ENCODE data around the gene FAM241B. TPM values are rescaled to one million over a fixed set of nuclear protein-coding genes. Genes with fewer than 3 reads are reported as not detected.

The FAM241B gene
- total RNA-seq, 4 donors from 2014 or later: 0.35 to 5.4 TPM; not detected in 2

GRCh38 chr10:69618746-69619145 lies 11.3 kb upstream of the FAM241B start:
- intact Hi-C loops (cut with DNase I; ENCODE audit: low total_unique reads): no loop called here
- TF ChIP-seq CTCF (IDR thresholded peaks at IDR 0.05): no peak
- no peak for TF ChIP-seq POLR2A (IDR thresholded peaks at IDR 0.05)

GRCh38 chr10:69619626-69620025 lies 10.4 kb upstream of the FAM241B start:
- Histone ChIP-seq H3K27ac (no peak overlapping the region), H3K36me3 (no peaks in the 10 kb centered on the region), H3K9me3 (no peaks in the 10 kb centered on the region), H3K4me3 (no peak overlapping the region), H3K27me3 (no peaks in the 10 kb centered on the region), H3K4me1 (no peaks in the 10 kb centered on the region)
- TF ChIP-seq CTCF (IDR thresholded peaks at IDR 0.05) (no peak), POLR2A (IDR thresholded peaks at IDR 0.05) (no peak)
- intact Hi-C loops (cut with DNase I; ENCODE audit: low total_unique reads): no loop called here
- DNase-seq: no peak

More at GRCh38 chr10:69618746-69619145, 11.3 kb upstream of the FAM241B start:
- Histone ChIP-seq H3K36me3 (no peaks in the 10 kb centered on the region), H3K27me3 (no peaks in the 10 kb centered on the region), H3K27ac (no peak overlapping the region), H3K4me1 (no peaks in the 10 kb centered on the region), H3K9me3 (no peaks in the 10 kb centered on the region), H3K4me3 (no peak overlapping the region)
- no peak for DNase-seq

- no peaks in the 10 kb centered on the region for H3K27me3 ChIP-seq
- no peak overlapping the region for H3K4me3 ChIP-seq
- DNase-seq: no peak
- no peaks in the 10 kb centered on the region for H3K9me3 ChIP-seq
- H3K27ac ChIP-seq: no peak overlapping the region
- intact Hi-C loops (cut with DNase I; ENCODE audit: low total_unique reads): no loop called here
- H3K4me1 ChIP-seq: no peaks in the 10 kb centered on the region
- TF ChIP-seq POLR2A (IDR thresholded peaks at IDR 0.05) (no peak), CTCF (IDR thresholded peaks at IDR 0.05) (no peak)
- no peaks in the 10 kb centered on the region for H3K36me3 ChIP-seq
Measured at GRCh38 chr10:69620625-69621024, 9.4 kb upstream of the FAM241B start.

- Histone ChIP-seq H3K27me3 (no peaks in the 10 kb centered on the region), H3K36me3 (no peaks in the 10 kb centered on the region), H3K9me3 (no peaks in the 10 kb centered on the region), H3K4me3 (no peak overlapping the region), H3K27ac (no peak overlapping the region), H3K4me1 (no peaks in the 10 kb centered on the region)
- intact Hi-C loops (cut with DNase I; ENCODE audit: low total_unique reads): no loop called here
- no peak for DNase-seq
- TF ChIP-seq CTCF (IDR thresholded peaks at IDR 0.05): no peak
- TF ChIP-seq POLR2A (IDR thresholded peaks at IDR 0.05): no peak
Measured at GRCh38 chr10:69624245-69624786, 5.7 kb upstream of the FAM241B start.

- H3K4me3 ChIP-seq: no peak overlapping the region
- H3K27me3 ChIP-seq: no peaks in the 10 kb centered on the region
- TF ChIP-seq POLR2A (IDR thresholded peaks at IDR 0.05) (no peak), CTCF (IDR thresholded peaks at IDR 0.05) (no peak)
- no peaks in the 10 kb centered on the region for H3K9me3 ChIP-seq
- intact Hi-C loops (cut with DNase I; ENCODE audit: low total_unique reads): no loop called here
- DNase-seq: no peak
- no peak overlapping the region for H3K27ac ChIP-seq
- peaks cover 0 to 7% of the 10 kb centered on the region in 2 donors for H3K4me1 ChIP-seq
- no peaks in the 10 kb centered on the region for H3K36me3 ChIP-seq
Measured at GRCh38 chr10:69626826-69627225, 3.2 kb upstream of the FAM241B start.

Data from uterus (tissue), 4 donors.